Upper lobe of right lung (tissue), 1 donor: Measurements from ENCODE around the gene SYNJ2. TPM values are rescaled to one million over a fixed set of nuclear protein-coding genes. Genes with fewer than 3 reads are reported as not detected.
A peak's percentile ranks its signal among the peaks of the same experiment; 100 is the strongest.
"Not testable (repeated sequence)": the region's sequence is repeated elsewhere in the genome, so short reads cannot be mapped to it uniquely, and the experiment has no call there.

Experiments
- ATAC-seq: fragments of 200-7000 bp; cut with Tn5 transposase; one replicate; pipeline ENCODE4 v1.9.1; 2020; ENCODE audit warnings: mild to moderate bottlenecking, moderate library complexity
- DNase-seq: peaks from one replicate; pipeline ENCODE4 v3.0.0-alpha.2; 2020
- H3K27ac ChIP-seq: fragments of 200-600 bp; one replicate; pipeline ENCODE4 v1.8.0; 2022
- H3K27me3 ChIP-seq: fragments of 200-600 bp; one replicate; pipeline ENCODE4 v1.8.0; 2022; ENCODE audit warnings: mild to moderate bottlenecking
- H3K36me3 ChIP-seq: fragments of 200-600 bp; one replicate; pipeline ENCODE4 v1.8.0; 2022
- H3K4me1 ChIP-seq: fragments of 200-600 bp; one replicate; pipeline ENCODE4 v1.8.0; 2022
- H3K4me3 ChIP-seq: fragments of 200-600 bp; one replicate; pipeline ENCODE4 v1.8.0; 2022; ENCODE audit warnings: mild to moderate bottlenecking
- H3K9me3 ChIP-seq: fragments of 200-600 bp; one replicate; pipeline ENCODE4 v1.8.0; 2022
- CTCF ChIP-seq: fragments of 200-600 bp; IDR thresholded peaks from one replicate; pipeline ENCODE4 v1.8.0; 2022; ENCODE audit warnings: antibody characterized with exemption
- intact Hi-C: fragments of 100-400 bp; cut with DNase I; formaldehyde crosslinking; loops from one replicate; pipeline ENCODE4 v1.11.0; 2022
- total RNA-seq: library from RNA; stranded (reverse); fragmentation: NEBNext Ultra II Directional; extraction: Animal tissue kit (Norgen Biotek cat#: 25700); gene quantifications from one replicate; pipeline ENCODE4 v1.2.1, GENCODE V29; 2021
- donor health status: DM: no; HTN: yes; CAD: no; lungs with severe emphysema.

SYNJ2 gene
- total RNA-seq, 1 donor from 2014 or later, result 7.2 TPM

- Histone ChIP-seq H3K36me3 (no peaks in the 10 kb centered on the region), H3K4me1 (no peaks in the 10 kb centered on the region), H3K9me3 (no peaks in the 10 kb centered on the region), H3K27me3 (no peaks in the 10 kb centered on the region), H3K4me3 (no peak overlapping the region), H3K27ac (no peak overlapping the region)
- no peak for ATAC-seq
- intact Hi-C loops, result no loop called here
- no peak for DNase-seq
- no peak for TF ChIP-seq CTCF
Measured at GRCh38 chr6:157965387-157965786, 16.3 kb upstream of the SYNJ2 start.

GRCh38 chr6:157966589-157966977 is 15.1 kb upstream of the SYNJ2 start:
- H3K27ac ChIP-seq, result no peak overlapping the region
- ATAC-seq (no peak), DNase-seq (no peak)
- no peaks in the 10 kb centered on the region for H3K36me3 ChIP-seq
- no peaks in the 10 kb centered on the region for H3K9me3 ChIP-seq
- no peaks in the 10 kb centered on the region for H3K27me3 ChIP-seq
- no peaks in the 10 kb centered on the region for H3K4me1 ChIP-seq
- no peak for TF ChIP-seq CTCF
- intact Hi-C loops, result no loop called here
- no peak overlapping the region for H3K4me3 ChIP-seq

GRCh38 chr6:157967020-157967419 is 14.6 kb upstream of the SYNJ2 start:
- no peak for TF ChIP-seq CTCF
- intact Hi-C loops, result no loop called here
- peak; percentile 15 for ATAC-seq
- Histone ChIP-seq H3K4me3 (no peak overlapping the region), H3K9me3 (no peaks in the 10 kb centered on the region), H3K27me3 (no peaks in the 10 kb centered on the region), H3K27ac (no peak overlapping the region), H3K4me1 (no peaks in the 10 kb centered on the region), H3K36me3 (no peaks in the 10 kb centered on the region)
- no peak for DNase-seq

- Histone ChIP-seq H3K4me1 (no peaks in the 10 kb centered on the region), H3K4me3 (no peak overlapping the region), H3K27me3 (no peaks in the 10 kb centered on the region), H3K9me3 (no peaks in the 10 kb centered on the region), H3K36me3 (no peaks in the 10 kb centered on the region), H3K27ac (no peak overlapping the region)
- intact Hi-C loops, result no loop called here
- no peak for DNase-seq
- no peak for ATAC-seq
- TF ChIP-seq CTCF, result no peak
Measured at GRCh38 chr6:157967486-157967885, 14.2 kb upstream of the SYNJ2 start.

GRCh38 chr6:157972177-157972576 is 9.5 kb upstream of the SYNJ2 start:
- H3K27me3 ChIP-seq, intact Hi-C loops, H3K36me3 ChIP-seq, H3K4me1 ChIP-seq, ATAC-seq, H3K4me3 ChIP-seq, H3K27ac ChIP-seq, DNase-seq, H3K9me3 ChIP-seq: not testable (repeated sequence)

GRCh38 chr6:157974341-157974894 is 7.2 kb upstream of the SYNJ2 start:
- Histone ChIP-seq H3K4me3 (no peak overlapping the region), H3K9me3 (no peaks in the 10 kb centered on the region), H3K4me1 (no peaks in the 10 kb centered on the region), H3K27me3 (no peaks in the 10 kb centered on the region), H3K27ac (no peak overlapping the region), H3K36me3 (no peaks in the 10 kb centered on the region)
- DNase-seq (no peak), ATAC-seq (no peak)
- TF ChIP-seq CTCF, result no peak
- intact Hi-C loops, result no loop called here
